Chondrocyte (in vitro differentiated cells): ENCODE measurements around the gene TAF4B. TPM values are rescaled to one million over a fixed set of nuclear protein-coding genes. Genes with fewer than 3 reads are reported as not detected.

Source experiments
- DNase-seq: peaks from one replicate; pipeline ENCODE4 v3.0.0; 2021; ENCODE audit warnings: mixed read lengths, low spot score
- H3K27ac Mint-ChIP-seq: one replicate; pipeline ENCODE4 v1.8.0; 2021; ENCODE audit warnings: mild to moderate bottlenecking, moderate library complexity, mixed read lengths; ENCODE audit not compliant: unreplicated experiment
- H3K27me3 Mint-ChIP-seq: 2 replicates; pipeline ENCODE4 v1.8.0; 2021; ENCODE audit warnings: low read depth, mixed read lengths
- H3K36me3 Mint-ChIP-seq: 2 replicates; pipeline ENCODE4 v1.8.0; 2021; ENCODE audit warnings: low read depth, mixed read lengths
- H3K4me1 Mint-ChIP-seq: 2 replicates; pipeline ENCODE4 v1.8.0; 2021; ENCODE audit warnings: low read depth, mild to moderate bottlenecking, mixed read lengths
- H3K4me3 Mint-ChIP-seq: one replicate; pipeline ENCODE4 v1.8.0; 2021; ENCODE audit warnings: mild to moderate bottlenecking, moderate library complexity, mixed read lengths; ENCODE audit not compliant: unreplicated experiment
- H3K9me3 Mint-ChIP-seq: 2 replicates; pipeline ENCODE4 v1.8.0; 2021; ENCODE audit warnings: low read depth, mixed read lengths
- CTCF ChIP-seq: fragments of 200-600 bp; sonication (generic); IDR thresholded peaks from 2 replicates; pipeline ENCODE4 v1.5.0; 2021; ENCODE audit warnings: antibody characterized with exemption, mild to moderate bottlenecking, moderate library complexity
- total RNA-seq: library from RNA; stranded (reverse); gene quantifications from 3 replicates; pipeline ENCODE4 v1.2.1, GENCODE V29; 2021

The TAF4B gene
- total RNA-seq, 1 donor from 2014 or later: 2.2 TPM

GRCh38 chr18:26350961-26351360 lies 124.7 kb downstream of the TAF4B start:
- H3K27ac Mint-ChIP-seq: no peak overlapping the region
- no peaks in the 10 kb centered on the region for H3K27me3 Mint-ChIP-seq
- no peak for TF ChIP-seq CTCF
- no peak overlapping the region for H3K4me3 Mint-ChIP-seq
- DNase-seq: no peak
- H3K4me1 Mint-ChIP-seq: no peaks in the 10 kb centered on the region
- peaks cover 11% of the 10 kb centered on the region for H3K36me3 Mint-ChIP-seq
- H3K9me3 Mint-ChIP-seq: peaks cover 14% of the 10 kb centered on the region

- H3K4me3 Mint-ChIP-seq: no peak overlapping the region
- no peaks in the 10 kb centered on the region for H3K4me1 Mint-ChIP-seq
- no peaks in the 10 kb centered on the region for H3K9me3 Mint-ChIP-seq
- H3K27ac Mint-ChIP-seq: no peak overlapping the region
- H3K27me3 Mint-ChIP-seq: no peaks in the 10 kb centered on the region
- TF ChIP-seq CTCF: no peak
- no peak for DNase-seq
- H3K36me3 Mint-ChIP-seq: no peaks in the 10 kb centered on the region
Measured at GRCh38 chr18:26356045-26356785, 130.0 kb downstream of the TAF4B start.

GRCh38 chr18:26357960-26358359 lies 131.7 kb downstream of the TAF4B start:
- DNase-seq: no peak
- no peaks in the 10 kb centered on the region for H3K27me3 Mint-ChIP-seq
- H3K36me3 Mint-ChIP-seq: no peaks in the 10 kb centered on the region
- H3K4me3 Mint-ChIP-seq: no peak overlapping the region
- no peaks in the 10 kb centered on the region for H3K9me3 Mint-ChIP-seq
- H3K4me1 Mint-ChIP-seq: no peaks in the 10 kb centered on the region
- H3K27ac Mint-ChIP-seq: no peak overlapping the region
- TF ChIP-seq CTCF: no peak

GRCh38 chr18:26362021-26362420 lies 135.8 kb downstream of the TAF4B start:
- H3K4me1 Mint-ChIP-seq: no peaks in the 10 kb centered on the region
- no peaks in the 10 kb centered on the region for H3K27me3 Mint-ChIP-seq
- H3K9me3 Mint-ChIP-seq: peaks cover under 1% of the 10 kb centered on the region
- peaks cover 2% of the 10 kb centered on the region for H3K36me3 Mint-ChIP-seq
- H3K4me3 Mint-ChIP-seq: no peak overlapping the region
- H3K27ac Mint-ChIP-seq: no peak overlapping the region
- TF ChIP-seq CTCF: no peak
- no peak for DNase-seq

GRCh38 chr18:26367425-26367824 lies 141.2 kb downstream of the TAF4B start:
- peaks cover 4% of the 10 kb centered on the region for H3K36me3 Mint-ChIP-seq
- H3K27me3 Mint-ChIP-seq: no peaks in the 10 kb centered on the region
- no peak overlapping the region for H3K27ac Mint-ChIP-seq
- no peaks in the 10 kb centered on the region for H3K4me1 Mint-ChIP-seq
- no peak for TF ChIP-seq CTCF
- peaks cover 5% of the 10 kb centered on the region for H3K9me3 Mint-ChIP-seq
- no peak for DNase-seq
- H3K4me3 Mint-ChIP-seq: no peak overlapping the region
